ENCODE measurements around the gene GRID2. TPM values are rescaled to one million over a fixed set of nuclear protein-coding genes. Genes with fewer than 3 reads are reported as not detected.

The GRID2 gene
- total RNA-seq, 3 donors from 2014 or later = 0.44 TPM; not detected in 2

GRCh38 chr4:93495346-93495745, 1191.6 kb downstream of the GRID2 start:
- no peak overlapping the region for H3K4me3 ChIP-seq
- DNase-seq = no peak
- no peaks in the 10 kb centered on the region for H3K9me3 ChIP-seq
- H3K36me3 ChIP-seq (ENCODE audit: low read depth) = no peaks in the 10 kb centered on the region
- no peak for TF ChIP-seq CTCF (IDR thresholded peaks at IDR 0.05)
- ATAC-seq = no peak
- intact Hi-C loops (cut with DNase I, micrococcal nuclease) = no loop called here
- no peaks in the 10 kb centered on the region for H3K4me1 ChIP-seq (ENCODE audit: low read depth)

- intact Hi-C loops (cut with DNase I, micrococcal nuclease) = no loop called here
Observed at GRCh38 chr4:93501244-93501643, 1197.5 kb downstream of the GRID2 start.

GRCh38 chr4:93501946-93502345, 1198.2 kb downstream of the GRID2 start:
- Histone ChIP-seq H3K9me3 (no peaks in the 10 kb centered on the region), H3K4me1 (ENCODE audit: low read depth) (no peaks in the 10 kb centered on the region), H3K36me3 (ENCODE audit: low read depth) (no peaks in the 10 kb centered on the region), H3K4me3 (no peak overlapping the region)
- no peak for TF ChIP-seq CTCF (IDR thresholded peaks at IDR 0.05)
- intact Hi-C loops (cut with DNase I, micrococcal nuclease) = no loop called here
- ATAC-seq = no peak
- DNase-seq = no peak

More at GRCh38 chr4:93501244-93501643, 1197.5 kb downstream of the GRID2 start:
- ATAC-seq (no peak), DNase-seq (no peak)
- no peaks in the 10 kb centered on the region for H3K36me3 ChIP-seq (ENCODE audit: low read depth)
- H3K4me3 ChIP-seq = no peak overlapping the region
- no peaks in the 10 kb centered on the region for H3K4me1 ChIP-seq (ENCODE audit: low read depth)
- TF ChIP-seq CTCF (IDR thresholded peaks at IDR 0.05) = no peak
- H3K9me3 ChIP-seq = no peaks in the 10 kb centered on the region

GRCh38 chr4:93502991-93503390, 1199.2 kb downstream of the GRID2 start:
- Histone ChIP-seq H3K9me3 (no peaks in the 10 kb centered on the region), H3K4me1 (ENCODE audit: low read depth) (no peaks in the 10 kb centered on the region), H3K36me3 (ENCODE audit: low read depth) (no peaks in the 10 kb centered on the region), H3K4me3 (no peak overlapping the region)
- DNase-seq (no peak), ATAC-seq (no peak)
- intact Hi-C loops (cut with DNase I, micrococcal nuclease) = no loop called here
- no peak for TF ChIP-seq CTCF (IDR thresholded peaks at IDR 0.05)

GRCh38 chr4:93513851-93514250, 1210.1 kb downstream of the GRID2 start:
- Histone ChIP-seq H3K9me3 (no peaks in the 10 kb centered on the region), H3K4me1 (ENCODE audit: low read depth) (no peaks in the 10 kb centered on the region), H3K36me3 (ENCODE audit: low read depth) (no peaks in the 10 kb centered on the region), H3K4me3 (no peak overlapping the region)
- DNase-seq = no peak
- intact Hi-C loops (cut with DNase I, micrococcal nuclease) = no loop called here
- no peak for TF ChIP-seq CTCF (IDR thresholded peaks at IDR 0.05)
- no peak for ATAC-seq

GRCh38 chr4:93515208-93515607, 1211.4 kb downstream of the GRID2 start:
- ATAC-seq (no peak), DNase-seq (no peak)
- intact Hi-C loops (cut with DNase I, micrococcal nuclease) = no loop called here
- no peaks in the 10 kb centered on the region for H3K36me3 ChIP-seq (ENCODE audit: low read depth)
- H3K9me3 ChIP-seq = no peaks in the 10 kb centered on the region
- TF ChIP-seq CTCF (IDR thresholded peaks at IDR 0.05) = no peak
- no peak overlapping the region for H3K4me3 ChIP-seq
- H3K4me1 ChIP-seq (ENCODE audit: low read depth) = no peaks in the 10 kb centered on the region

Measured in mucosa of descending colon (tissue), 3 donors.